ENCODE measurements around the gene PRKAG2.

The PRKAG2 gene

GRCh38 chr7:151809146-151809863 is 67.6 kb downstream of the PRKAG2 start:
- CTCF ChIA-PET, result interaction anchor here (0.7 kb wide), 1 partner anchor 504 kb away, joined by 4 read pairs; no protein-coding TSS in a partner anchor
- no peak for TF ChIP-seq CTCF (conservative IDR thresholded peaks at IDR 0.05; ENCODE audit: low read depth)
- DNase-seq (ENCODE audit: low spot score), result no peak
- H3K27ac ChIP-seq, result no peak overlapping the region
- POLR2A ChIA-PET (ENCODE audit: low non-redundant PET), result no interaction called here

- POLR2A ChIA-PET (ENCODE audit: low non-redundant PET), result no interaction called here
- DNase-seq (ENCODE audit: low spot score), result peak; percentile 89
- no peak overlapping the region for H3K27ac ChIP-seq
- TF ChIP-seq CTCF (conservative IDR thresholded peaks at IDR 0.05; ENCODE audit: low read depth), result no peak
- CTCF ChIA-PET, result no interaction called here
Observed at GRCh38 chr7:151808400-151809145, 68.3 kb downstream of the PRKAG2 start.

GRCh38 chr7:151807846-151808245 is 69.1 kb downstream of the PRKAG2 start:
- POLR2A ChIA-PET (ENCODE audit: low non-redundant PET), result no interaction called here
- CTCF ChIA-PET, result no interaction called here
- no peak overlapping the region for H3K27ac ChIP-seq
- no peak for DNase-seq (ENCODE audit: low spot score)
- no peak for TF ChIP-seq CTCF (conservative IDR thresholded peaks at IDR 0.05; ENCODE audit: low read depth)

- CTCF ChIA-PET, result no interaction called here
- POLR2A ChIA-PET (ENCODE audit: low non-redundant PET), result no interaction called here
- no peak for DNase-seq (ENCODE audit: low spot score)
- TF ChIP-seq CTCF (conservative IDR thresholded peaks at IDR 0.05; ENCODE audit: low read depth), result no peak
- no peak overlapping the region for H3K27ac ChIP-seq
Observed at GRCh38 chr7:151806952-151807775, 69.8 kb downstream of the PRKAG2 start.

- no peak for TF ChIP-seq CTCF (conservative IDR thresholded peaks at IDR 0.05; ENCODE audit: low read depth)
- no peak overlapping the region for H3K27ac ChIP-seq
- POLR2A ChIA-PET (ENCODE audit: low non-redundant PET), result no interaction called here
- no peak for DNase-seq (ENCODE audit: low spot score)
- CTCF ChIA-PET, result no interaction called here
Observed at GRCh38 chr7:151806204-151806603, 70.7 kb downstream of the PRKAG2 start.

- ChIA-PET POLR2A (ENCODE audit: low non-redundant PET) (no interaction called here), CTCF (no interaction called here)
- no peak overlapping the region for H3K27ac ChIP-seq
- DNase-seq (ENCODE audit: low spot score), result no peak
- TF ChIP-seq CTCF (conservative IDR thresholded peaks at IDR 0.05; ENCODE audit: low read depth), result no peak
Observed at GRCh38 chr7:151805191-151805590, 71.7 kb downstream of the PRKAG2 start.

Data from RWPE1 (cell line).